Measurements from ENCODE around the gene KCND2. TPM values are rescaled to one million over a fixed set of nuclear protein-coding genes. Genes with fewer than 3 reads are reported as not detected.

KCND2 gene
- total and polyA plus RNA-seq, 8 donors = 0.21 to 1.9 (median 0.63) TPM

GRCh38 chr7:120793213-120793936, 520.4 kb downstream of the KCND2 start:
- Histone ChIP-seq H3K4me3 (no peak overlapping the region), H3K4me1 (peaks cover 0 to 8% of the 10 kb centered on the region in 2 donors), H3K27ac (no peak overlapping the region), H3K36me3 (no peaks in the 10 kb centered on the region), H3K9me3 (no peaks in the 10 kb centered on the region), H3K27me3 (no peaks in the 10 kb centered on the region)
- ATAC-seq (no peak), DNase-seq (no peak)
- TF ChIP-seq CTCF (IDR thresholded peaks at IDR 0.05) = no peak
- intact Hi-C loops (cut with DNase I) = loop anchor here in 1 of 2 donors (10.0 kb wide), 2 partner anchors 61 to 151 kb away; partner anchors contain the start of gene TSPAN12

GRCh38 chr7:120794106-120794729, 521.2 kb downstream of the KCND2 start:
- intact Hi-C loops (cut with DNase I) = loop anchor here in 1 of 2 donors (10.0 kb wide), 2 partner anchors 61 to 151 kb away; partner anchors contain the start of gene TSPAN12
- H3K4me1 ChIP-seq = peaks cover 0 to 8% of the 10 kb centered on the region in 2 donors
- no peak for TF ChIP-seq CTCF (IDR thresholded peaks at IDR 0.05)
- no peak overlapping the region for H3K27ac ChIP-seq
- no peaks in the 10 kb centered on the region for H3K36me3 ChIP-seq
- ATAC-seq (no peak), DNase-seq (no peak)
- no peaks in the 10 kb centered on the region for H3K9me3 ChIP-seq
- H3K4me3 ChIP-seq = no peak overlapping the region
- H3K27me3 ChIP-seq = no peaks in the 10 kb centered on the region

GRCh38 chr7:120797026-120797645, 524.2 kb downstream of the KCND2 start:
- no peak for ATAC-seq
- H3K4me1 ChIP-seq = peaks cover 0 to 1% of the 10 kb centered on the region in 2 donors
- DNase-seq = no peak
- H3K36me3 ChIP-seq = no peaks in the 10 kb centered on the region
- H3K27me3 ChIP-seq = no peaks in the 10 kb centered on the region
- TF ChIP-seq CTCF (IDR thresholded peaks at IDR 0.05) = no peak
- no peak overlapping the region for H3K27ac ChIP-seq
- intact Hi-C loops (cut with DNase I) = loop anchor here in 1 of 2 donors (10.0 kb wide), 2 partner anchors 58 to 148 kb away; partner anchors contain the start of gene TSPAN12
- no peak overlapping the region for H3K4me3 ChIP-seq
- no peaks in the 10 kb centered on the region for H3K9me3 ChIP-seq

GRCh38 chr7:120799147-120799546, 526.2 kb downstream of the KCND2 start:
- no peaks in the 10 kb centered on the region for H3K4me1 ChIP-seq
- no peaks in the 10 kb centered on the region for H3K27me3 ChIP-seq
- TF ChIP-seq CTCF (IDR thresholded peaks at IDR 0.05) = no peak
- H3K27ac ChIP-seq = no peak overlapping the region
- ATAC-seq (no peak), DNase-seq (no peak)
- intact Hi-C loops (cut with DNase I) = loop anchor here in 1 of 2 donors (10.0 kb wide), 2 partner anchors 56 to 146 kb away; partner anchors contain the start of gene TSPAN12
- H3K9me3 ChIP-seq = no peaks in the 10 kb centered on the region
- no peaks in the 10 kb centered on the region for H3K36me3 ChIP-seq
- no peak overlapping the region for H3K4me3 ChIP-seq
